OCI-LY1 (cell line): Measurements from ENCODE around the gene ZCCHC7.

Source experiments
- H2AFZ ChIP-seq: fragments of 200-600 bp; sonication (generic), shearing (Covaris generic); 2 replicates; pipeline ENCODE4 v1.6.0; 2014; ENCODE audit warnings: antibody characterized with exemption, mild to moderate bottlenecking, low read length
- H3F3A ChIP-seq: fragments of 200-600 bp; sonication (generic), shearing (Covaris generic); 2 replicates; pipeline ENCODE4 v1.6.0; 2014; ENCODE audit warnings: mild to moderate bottlenecking, antibody characterized with exemption, low read length, moderate library complexity; ENCODE audit not compliant: insufficient read depth
- H3K27ac ChIP-seq: fragments of 200-600 bp; sonication (generic); 2 replicates; pipeline ENCODE4 v1.5.1; 2014; ENCODE audit warnings: low read length, mixed run types, mild to moderate bottlenecking, low read depth; ENCODE audit not compliant: poor library complexity, severe bottlenecking
- H3K27me3 ChIP-seq: fragments of 200-600 bp; sonication (generic); 2 replicates; pipeline ENCODE4 v1.6.0; 2014; ENCODE audit warnings: antibody characterized with exemption, mild to moderate bottlenecking, low read length, moderate library complexity; ENCODE audit not compliant: insufficient read depth
- H3K36me3 ChIP-seq: fragments of 200-600 bp; sonication (generic); 2 replicates; pipeline ENCODE4 v1.6.1; 2014; ENCODE audit warnings: mild to moderate bottlenecking, antibody characterized with exemption, low read length, moderate library complexity, mixed read lengths; ENCODE audit not compliant: insufficient read depth
- H3K4me1 ChIP-seq: fragments of 200-600 bp; sonication (generic); 2 replicates; pipeline ENCODE4 v1.5.1; 2014; ENCODE audit warnings: mild to moderate bottlenecking, low read length, moderate library complexity; ENCODE audit not compliant: insufficient read depth, severe bottlenecking
- H3K4me2 ChIP-seq: fragments of 200-600 bp; sonication (generic), shearing (Covaris generic); 2 replicates; pipeline ENCODE4 v1.6.1; 2014; ENCODE audit warnings: low read length
- H3K4me3 ChIP-seq: fragments of 200-600 bp; sonication (generic); 2 replicates; pipeline ENCODE4 v1.5.1; 2014; ENCODE audit warnings: low read length, low read depth, mild to moderate bottlenecking, mixed read lengths; ENCODE audit not compliant: poor library complexity, severe bottlenecking
- H3K79me2 ChIP-seq: fragments of 200-600 bp; shearing (Covaris generic); 2 replicates; pipeline ENCODE4 v1.6.1; 2016; ENCODE audit warnings: mixed run types, low read length, mixed read lengths; ENCODE audit not compliant: insufficient read depth
- H3K9ac ChIP-seq: fragments of 200-600 bp; sonication (generic), shearing (Covaris generic); 2 replicates; pipeline ENCODE4 v1.6.1; 2014; ENCODE audit warnings: mild to moderate bottlenecking, low read length, mixed read lengths
- H3K9me2 ChIP-seq: fragments of 200-600 bp; sonication (generic), shearing (Covaris generic); 2 replicates; pipeline ENCODE4 v1.6.1; 2014; ENCODE audit warnings: low read depth, mild to moderate bottlenecking, low read length, mixed read lengths
- H3K9me3 ChIP-seq: fragments of 200-600 bp; shearing (Covaris generic); 2 replicates; pipeline ENCODE4 v1.6.1; 2014; ENCODE audit warnings: low read length, mixed read lengths
- H4K20me1 ChIP-seq: fragments of 200-600 bp; sonication (generic), shearing (Covaris generic); 2 replicates; pipeline ENCODE4 v1.6.0; 2016; ENCODE audit warnings: mild to moderate bottlenecking, low read length; ENCODE audit not compliant: insufficient read depth
- EZH2 ChIP-seq: fragments of 200-600 bp; sonication (generic), shearing (Covaris generic); IDR thresholded peaks from 2 replicates; pipeline ENCODE4 v1.8.0; 2017; ENCODE audit warnings: borderline replicate concordance, mixed run types, mild to moderate bottlenecking, antibody characterized with exemption, low read length, moderate library complexity, mixed read lengths
- TF ChIP-seq, protein P1 (sequence below): fragments of 200-600 bp; sonication (generic), shearing (Covaris generic); IDR thresholded peaks from 2 replicates; pipeline ENCODE4 v1.5.1; 2017; ENCODE audit warnings: mild to moderate bottlenecking, antibody characterized with exemption, low read length, moderate library complexity, mixed read lengths

Gene ZCCHC7

GRCh38 chr9:37094751-37095150, 25.6 kb upstream of the ZCCHC7 start:
- Histone ChIP-seq H3F3A (peaks cover 3% of the 10 kb centered on the region; the same call in 1 of the 2 replicates), H3K79me2 (peaks cover 5% of the 10 kb centered on the region), H3K4me2 (no peak overlapping the region), H3K27me3 (no peaks in the 10 kb centered on the region), H3K9me2 (no peaks in the 10 kb centered on the region), H3K9ac (no peak overlapping the region), H3K27ac (no peak overlapping the region), H3K4me1 (peaks cover 30% of the 10 kb centered on the region), H2AFZ (no peak overlapping the region), H3K4me3 (no peak overlapping the region), H3K36me3 (peaks cover 13% of the 10 kb centered on the region), H3K9me3 (no peaks in the 10 kb centered on the region), H4K20me1 (no peaks in the 10 kb centered on the region)
- TF ChIP-seq, protein P1, sequence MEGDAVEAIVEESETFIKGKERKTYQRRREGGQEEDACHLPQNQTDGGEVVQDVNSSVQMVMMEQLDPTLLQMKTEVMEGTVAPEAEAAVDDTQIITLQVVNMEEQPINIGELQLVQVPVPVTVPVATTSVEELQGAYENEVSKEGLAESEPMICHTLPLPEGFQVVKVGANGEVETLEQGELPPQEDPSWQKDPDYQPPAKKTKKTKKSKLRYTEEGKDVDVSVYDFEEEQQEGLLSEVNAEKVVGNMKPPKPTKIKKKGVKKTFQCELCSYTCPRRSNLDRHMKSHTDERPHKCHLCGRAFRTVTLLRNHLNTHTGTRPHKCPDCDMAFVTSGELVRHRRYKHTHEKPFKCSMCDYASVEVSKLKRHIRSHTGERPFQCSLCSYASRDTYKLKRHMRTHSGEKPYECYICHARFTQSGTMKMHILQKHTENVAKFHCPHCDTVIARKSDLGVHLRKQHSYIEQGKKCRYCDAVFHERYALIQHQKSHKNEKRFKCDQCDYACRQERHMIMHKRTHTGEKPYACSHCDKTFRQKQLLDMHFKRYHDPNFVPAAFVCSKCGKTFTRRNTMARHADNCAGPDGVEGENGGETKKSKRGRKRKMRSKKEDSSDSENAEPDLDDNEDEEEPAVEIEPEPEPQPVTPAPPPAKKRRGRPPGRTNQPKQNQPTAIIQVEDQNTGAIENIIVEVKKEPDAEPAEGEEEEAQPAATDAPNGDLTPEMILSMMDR: no peak
- no peak for TF ChIP-seq EZH2

DNA sequence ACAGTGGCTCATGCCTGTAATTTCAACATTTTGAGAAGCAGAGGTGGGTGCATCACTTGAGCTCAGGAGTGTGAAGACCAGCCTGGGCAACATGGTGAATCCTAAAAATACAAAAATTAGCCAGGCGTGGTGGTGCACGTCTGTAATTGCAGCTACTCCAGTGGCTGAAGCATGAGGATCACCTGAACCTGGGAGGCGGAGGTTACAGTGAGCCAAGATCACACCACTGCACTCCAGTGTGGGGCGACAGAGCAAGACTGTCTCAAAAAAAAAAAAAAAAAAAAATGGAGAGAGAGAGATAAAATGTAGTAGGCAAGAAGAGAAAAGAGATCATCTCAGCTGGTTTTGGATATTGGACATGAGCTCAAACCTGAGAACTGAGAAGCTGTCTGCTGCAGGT, 23.7 kb upstream of the ZCCHC7 start:
- H3K36me3 ChIP-seq: peaks cover 5% of the 10 kb centered on the region; the same call in 1 of the 2 replicates
- peaks cover 7% of the 10 kb centered on the region; the same call in 1 of the 2 replicates for H3F3A ChIP-seq
- H3K27me3 ChIP-seq: no peaks in the 10 kb centered on the region
- H3K9ac ChIP-seq: no peak overlapping the region
- no peaks in the 10 kb centered on the region for H3K9me2 ChIP-seq
- TF ChIP-seq, protein P1: no peak
- TF ChIP-seq EZH2: no peak
- H3K4me1 ChIP-seq: peaks cover 47% of the 10 kb centered on the region
- H3K4me2 ChIP-seq: no peak overlapping the region
- H4K20me1 ChIP-seq: no peaks in the 10 kb centered on the region
- H3K9me3 ChIP-seq: no peaks in the 10 kb centered on the region
- no peaks in the 10 kb centered on the region for H3K79me2 ChIP-seq
- no peak overlapping the region for H2AFZ ChIP-seq
- no peak overlapping the region for H3K4me3 ChIP-seq
- H3K27ac ChIP-seq: peak overlapping the region; percentile 50

DNA sequence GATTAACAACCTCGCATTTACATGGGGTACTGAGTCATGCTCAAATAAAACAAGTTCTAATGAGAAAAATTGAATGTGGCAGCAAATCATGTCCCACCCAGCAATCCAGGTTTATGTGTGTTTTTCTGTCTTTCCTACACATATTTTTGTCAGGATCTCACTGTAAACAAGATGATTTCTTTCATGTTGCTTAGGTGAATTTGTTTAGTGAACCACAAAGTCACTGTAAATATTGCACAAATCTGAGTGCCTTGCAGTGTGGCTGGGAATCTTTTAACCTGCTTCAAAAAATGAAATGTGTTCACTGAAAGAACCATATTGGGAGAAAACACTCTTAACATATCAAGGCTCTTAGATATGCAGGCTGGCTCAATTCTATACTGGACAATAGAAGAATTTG, 23.1 kb upstream of the ZCCHC7 start:
- H3K4me1 ChIP-seq: peaks cover 44% of the 10 kb centered on the region
- TF ChIP-seq, protein P1: no peak
- no peak for TF ChIP-seq EZH2
- no peaks in the 10 kb centered on the region for H3K9me2 ChIP-seq
- H3K27ac ChIP-seq: peak overlapping the region; percentile 50
- H3F3A ChIP-seq: peaks cover 7% of the 10 kb centered on the region; the same call in 1 of the 2 replicates
- H3K9me3 ChIP-seq: no peaks in the 10 kb centered on the region
- H2AFZ ChIP-seq: no peak overlapping the region
- H3K4me2 ChIP-seq: no peak overlapping the region
- no peak overlapping the region for H3K4me3 ChIP-seq
- H3K27me3 ChIP-seq: no peaks in the 10 kb centered on the region
- no peaks in the 10 kb centered on the region for H3K36me3 ChIP-seq
- no peaks in the 10 kb centered on the region for H4K20me1 ChIP-seq
- no peak overlapping the region for H3K9ac ChIP-seq
- no peaks in the 10 kb centered on the region for H3K79me2 ChIP-seq
